Suprapubic skin (tissue), 4 donors: ENCODE results near the gene ACTG1. TPM values are rescaled to one million over a fixed set of nuclear protein-coding genes. Genes with fewer than 3 reads are reported as not detected.

Experiments
- DNase-seq, 2 donors: peaks; one replicate each; pipeline ENCODE4 v3.0.0-alpha.2; 2019; ENCODE audit warnings: low spot score in 2 of 2
- H3K27ac ChIP-seq: fragments of 200-600 bp; sonication (generic); one replicate; pipeline ENCODE4 v1.5.1; 2019
- H3K27me3 ChIP-seq: fragments of 200-600 bp; sonication (generic); one replicate; pipeline ENCODE4 v1.5.1; 2019
- H3K36me3 ChIP-seq: fragments of 200-600 bp; sonication (generic); one replicate; pipeline ENCODE4 v1.5.1; 2019
- H3K4me1 ChIP-seq: fragments of 200-600 bp; sonication (generic); one replicate; pipeline ENCODE4 v1.5.1; 2019
- H3K4me3 ChIP-seq: fragments of 200-600 bp; sonication (generic); one replicate; pipeline ENCODE4 v1.5.1; 2019; ENCODE audit warnings: mild to moderate bottlenecking
- H3K9me3 ChIP-seq: fragments of 200-600 bp; sonication (generic); one replicate; pipeline ENCODE4 v1.5.1; 2019
- CTCF ChIP-seq, 2 donors: fragments of 200-600 bp in 1 of 2; fragments of 450-650 bp in 1 of 2; sonication (generic) in 1 of 2; IDR thresholded peaks; one replicate each; pipeline ENCODE4 v1.5.1; 2016 to 2019; ENCODE audit warnings: antibody characterized with exemption in 2 of 2, mild to moderate bottlenecking in 1 of 2, moderate library complexity in 1 of 2
- EP300 ChIP-seq: sonication (generic); formaldehyde crosslinking; IDR thresholded peaks from one replicate; pipeline ENCODE4 v1.6.1; 2017; ENCODE audit warnings: antibody characterized with exemption
- POLR2A ChIP-seq, 2 donors: fragments of 450-650 bp; IDR thresholded peaks; one replicate each; pipeline ENCODE4 v1.6.1; 2017; ENCODE audit warnings: antibody characterized with exemption in 2 of 2, mild to moderate bottlenecking in 2 of 2, moderate library complexity in 2 of 2
- POLR2AphosphoS5 ChIP-seq, 3 donors: sonication (generic); formaldehyde crosslinking; IDR thresholded peaks; one replicate each; pipeline ENCODE4 v1.6.1; 2017; ENCODE audit warnings: antibody characterized with exemption in 3 of 3
- WGBS: methylation state at CpG from one replicate; pipeline ENCODE4 v1.1.5; 2018; 5-methylcytosine and 5-hydroxymethylcytosine counted together
- total RNA-seq, 4 donors: library from RNA; depleted of rRNA; stranded (reverse); fragments of >200 nt; gene quantifications; one replicate each; pipeline ENCODE4 v1.1.0, GENCODE V29; 2016

ACTG1 gene
- total RNA-seq, 4 donors from 2014 or later, result 2,659 to 6,485 (median 4,163) TPM

GRCh38 chr17:81473019-81473418 is 39.6 kb downstream of the ACTG1 start:
- H3K27ac ChIP-seq, result no peak overlapping the region
- no peaks in the 10 kb centered on the region for H3K9me3 ChIP-seq
- peaks cover 14% of the 10 kb centered on the region for H3K4me1 ChIP-seq
- H3K27me3 ChIP-seq, result no peaks in the 10 kb centered on the region
- H3K4me3 ChIP-seq, result no peak overlapping the region
- no peak for DNase-seq
- TF ChIP-seq EP300 (no peak), CTCF (IDR thresholded peaks at IDR 0.05) (no peak), POLR2A (IDR thresholded peaks at IDR 0.05) (no peak), POLR2AphosphoS5 (IDR thresholded peaks at IDR 0.05) (no peak)
- WGBS, result 82% methylated on average over 8 of the region's 8 CpGs
- no peaks in the 10 kb centered on the region for H3K36me3 ChIP-seq

- WGBS, result 84% methylated on average over 13 of the region's 28 CpGs
- peaks cover 14% of the 10 kb centered on the region for H3K4me1 ChIP-seq
- H3K4me3 ChIP-seq, result peak overlapping the region; percentile 12
- peak; percentile 91 to 94 for DNase-seq
- no peaks in the 10 kb centered on the region for H3K27me3 ChIP-seq
- TF ChIP-seq CTCF (IDR thresholded peaks at IDR 0.05) (peak in 1 of 2 donors; percentile 14), EP300 (no peak)
- peak overlapping the region; percentile 40 for H3K27ac ChIP-seq
- H3K9me3 ChIP-seq, result no peaks in the 10 kb centered on the region
- H3K36me3 ChIP-seq, result no peaks in the 10 kb centered on the region
Observed at GRCh38 chr17:81471818-81472456, 40.7 kb downstream of the ACTG1 start.

GRCh38 chr17:81470944-81471817 is 41.4 kb downstream of the ACTG1 start:
- DNase-seq, result no peak
- TF ChIP-seq POLR2A (IDR thresholded peaks at IDR 0.05) (no peak), EP300 (no peak), POLR2AphosphoS5 (IDR thresholded peaks at IDR 0.05) (no peak), CTCF (IDR thresholded peaks at IDR 0.05) (no peak)
- Histone ChIP-seq H3K36me3 (no peaks in the 10 kb centered on the region), H3K27me3 (no peaks in the 10 kb centered on the region), H3K9me3 (no peaks in the 10 kb centered on the region), H3K27ac (peak overlapping the region; percentile 40), H3K4me1 (peaks cover 14% of the 10 kb centered on the region), H3K4me3 (peak overlapping the region; percentile 12)
- 53% methylated on average over 11 of the region's 14 CpGs for WGBS

- peak overlapping the region; percentile 10 for H3K27ac ChIP-seq
- no peak for DNase-seq
- no peaks in the 10 kb centered on the region for H3K9me3 ChIP-seq
- no peak overlapping the region for H3K4me3 ChIP-seq
- H3K36me3 ChIP-seq, result no peaks in the 10 kb centered on the region
- 80% methylated on average over 8 of the region's 9 CpGs for WGBS
- H3K27me3 ChIP-seq, result no peaks in the 10 kb centered on the region
- no peak for TF ChIP-seq CTCF (IDR thresholded peaks at IDR 0.05)
- no peak for TF ChIP-seq POLR2A (IDR thresholded peaks at IDR 0.05)
- no peak for TF ChIP-seq EP300
- no peak for TF ChIP-seq POLR2AphosphoS5 (IDR thresholded peaks at IDR 0.05)
- H3K4me1 ChIP-seq, result peaks cover 14% of the 10 kb centered on the region
Observed at GRCh38 chr17:81470270-81470943, 42.2 kb downstream of the ACTG1 start.

- WGBS, result 60% methylated on average over 1 of the region's 13 CpGs
- H3K9me3 ChIP-seq, result no peaks in the 10 kb centered on the region
Observed at GRCh38 chr17:81469266-81469665, 43.3 kb downstream of the ACTG1 start.

More at GRCh38 chr17:81469266-81469665, 43.3 kb downstream of the ACTG1 start:
- Histone ChIP-seq H3K4me3 (no peak overlapping the region), H3K27me3 (no peaks in the 10 kb centered on the region), H3K4me1 (peaks cover 14% of the 10 kb centered on the region), H3K27ac (no peak overlapping the region), H3K36me3 (peaks cover 4% of the 10 kb centered on the region)
- no peak for DNase-seq
- TF ChIP-seq POLR2AphosphoS5 (IDR thresholded peaks at IDR 0.05) (no peak), EP300 (no peak)
